Upper lobe of left lung (tissue), 4 donors: ENCODE data around the gene DAPL1.

Source experiments
- CTCF ChIP-seq, 6 experiments: fragments of 450-650 bp in 4 of 6; fragments of 200-600 bp in 2 of 6; sonication (generic) in 2 of 6; IDR thresholded peaks; one replicate each; pipeline ENCODE4 v1.5.1; 2016 to 2019; ENCODE audit warnings: antibody characterized with exemption in 6 of 6
- EP300 ChIP-seq, 4 donors: sonication (generic); formaldehyde crosslinking; IDR thresholded peaks; one replicate each; pipeline ENCODE4 v1.5.1; 2017; ENCODE audit warnings: antibody characterized with exemption in 4 of 4, control low read depth in 2 of 4
- POLR2A ChIP-seq, 4 donors: fragments of 450-650 bp; IDR thresholded peaks; one replicate each; pipeline ENCODE4 v1.5.1; 2016 to 2017; ENCODE audit warnings: antibody characterized with exemption in 4 of 4, mild to moderate bottlenecking in 2 of 4
- POLR2AphosphoS5 ChIP-seq, 2 donors: sonication (generic); formaldehyde crosslinking; IDR thresholded peaks; one replicate each; pipeline ENCODE4 v1.5.1; 2017; ENCODE audit warnings: antibody characterized with exemption in 2 of 2

- TF ChIP-seq POLR2AphosphoS5 (IDR thresholded peaks at IDR 0.05): no peak
- no peak for TF ChIP-seq POLR2A (IDR thresholded peaks at IDR 0.05)
- TF ChIP-seq CTCF (IDR thresholded peaks at IDR 0.05): no peak
- TF ChIP-seq EP300 (IDR thresholded peaks at IDR 0.05): no peak
Measured at GRCh38 chr2:158782136-158782535, 13.0 kb upstream of the DAPL1 start.
